Measurements from ENCODE around the gene ANO1.

- TF ChIP-seq CTCF (IDR thresholded peaks at IDR 0.05), result no peak
- no peak for TF ChIP-seq POLR2A (IDR thresholded peaks at IDR 0.05)
- TF ChIP-seq EP300 (IDR thresholded peaks at IDR 0.05), result no peak
Measured at GRCh38 chr11:70186936-70187335, 108.8 kb downstream of the ANO1 start.
